CD4-positive, alpha-beta T cell (primary cell): ENCODE data around the gene SLC36A2. TPM values are rescaled to one million over a fixed set of nuclear protein-coding genes. Genes with fewer than 3 reads are reported as not detected.

ENCODE experiments used
- ATAC-seq: fragments of 200-7000 bp; cut with Tn5 transposase; one replicate; pipeline ENCODE4 v1.10.0; 2022; ENCODE audit warnings: mild to moderate bottlenecking; ENCODE audit not compliant: poor library complexity
- CTCF ChIA-PET: fragments of 350-600 bp; sonication (Branson Sonifier 250); formaldehyde crosslinking; loops from one replicate; lab custom pipeline; 2021; ENCODE audit warnings: antibody characterized with exemption, inconsistent platforms; lab: Charles Lee
- POLR2A ChIA-PET: fragments of 350-600 bp; sonication (Branson Sonifier 250); formaldehyde crosslinking; loops from one replicate; lab custom pipeline; 2021; ENCODE audit warnings: antibody characterized with exemption, inconsistent platforms; lab: Charles Lee
- DNase-seq, 14 experiments: peaks; one replicate each; pipeline ENCODE4 v3.0.0-alpha.2; 2013 to 2020; ENCODE audit warnings: mixed read lengths in 2 of 14
- H3K27ac ChIP-seq, 2 donors: one replicate each; pipeline versions ENCODE4 v1.5.1 to v1.7.0; 2013; ENCODE audit warnings: low read length in 2 of 2, low read depth in 1 of 2, mild to moderate bottlenecking in 1 of 2
- H3K27me3 ChIP-seq, 2 experiments: 1 replicate in 1 of 2; 2 replicates in 1 of 2; pipeline versions ENCODE4 v1.6.1 to v1.7.0; 2013; ENCODE audit warnings: low read length in 2 of 2, control low read depth in 1 of 2, mild to moderate bottlenecking in 1 of 2, moderate library complexity in 1 of 2; ENCODE audit not compliant: insufficient read depth in 2 of 2, control insufficient read depth in 1 of 2
- H3K36me3 ChIP-seq: one replicate; pipeline ENCODE4 v1.6.1; 2013; ENCODE audit warnings: low read length, control low read depth; ENCODE audit not compliant: insufficient read depth
- H3K4me1 ChIP-seq: one replicate; pipeline ENCODE4 v1.6.1; 2013; ENCODE audit warnings: low read length, control low read depth; ENCODE audit not compliant: insufficient read depth
- H3K4me3 ChIP-seq: one replicate; pipeline ENCODE4 v1.5.1; 2013; ENCODE audit warnings: mild to moderate bottlenecking, low read length, moderate library complexity
- H3K9me3 ChIP-seq, 2 experiments: 1 replicate in 1 of 2; 2 replicates in 1 of 2; pipeline versions ENCODE4 v1.6.1 to v1.7.0; 2013; ENCODE audit warnings: low read length in 2 of 2, mild to moderate bottlenecking in 2 of 2, control low read depth in 1 of 2, moderate library complexity in 1 of 2; ENCODE audit not compliant: control insufficient read depth in 1 of 2, insufficient read depth in 1 of 2
- H3K27ac Mint-ChIP-seq: one replicate; pipeline ENCODE4 v1.8.0; 2020; ENCODE audit warnings: mixed read lengths
- H3K27me3 Mint-ChIP-seq: one replicate; pipeline ENCODE4 v1.8.0; 2021; ENCODE audit warnings: mixed read lengths
- H3K36me3 Mint-ChIP-seq: one replicate; pipeline ENCODE4 v1.8.0; 2021; ENCODE audit warnings: low read depth, mixed read lengths
- H3K4me1 Mint-ChIP-seq: one replicate; pipeline ENCODE4 v1.8.0; 2021; ENCODE audit warnings: low read depth, mixed read lengths
- H3K4me3 Mint-ChIP-seq: one replicate; pipeline ENCODE4 v1.8.0; 2020; ENCODE audit warnings: mild to moderate bottlenecking, mixed read lengths
- H3K9me3 Mint-ChIP-seq: one replicate; pipeline ENCODE4 v1.8.0; 2020; ENCODE audit warnings: mixed read lengths
- CTCF ChIP-seq: fragments of 200-600 bp; IDR thresholded peaks from one replicate; pipeline ENCODE4 v1.8.0; 2022; ENCODE audit warnings: antibody characterized with exemption, mild to moderate bottlenecking
- intact Hi-C, 2 experiments: fragments of 100-400 bp; cut with DNase I in 1 of 2; cut with micrococcal nuclease in 1 of 2; formaldehyde crosslinking; loops; one replicate each; pipeline versions ENCODE4 v1.15.1 to v1.9.0; 2023 to 2025; cut with DNase I, micrococcal nuclease
- total RNA-seq, 174 experiments: library from RNA in 2 of 174; stranded (reverse) in 2 of 174; gene quantifications; one replicate each; pipeline ENCODE4 v1.2.3 and lab custom pipeline; 2021 to 2026

The SLC36A2 gene
- total RNA-seq, 2 experiments from 2014 or later, result not detected

- intact Hi-C loops, result no loop called here
- peaks cover 24% of the 10 kb centered on the region for H3K27me3 Mint-ChIP-seq
- no peak overlapping the region for H3K4me3 Mint-ChIP-seq
- ChIA-PET POLR2A (no interaction called here), CTCF (no interaction called here)
- no peak overlapping the region for H3K27ac Mint-ChIP-seq
- no peaks in the 10 kb centered on the region for H3K4me1 Mint-ChIP-seq
- no peak for TF ChIP-seq CTCF
- ATAC-seq (no peak), DNase-seq (no peak)
- H3K4me1 ChIP-seq, result no peaks in the 10 kb centered on the region
- H3K9me3 ChIP-seq, result peaks cover 13 to 35% of the 10 kb centered on the region in 2 experiments
- H3K36me3 Mint-ChIP-seq, result peaks cover 5% of the 10 kb centered on the region
- peaks cover 0 to 2% of the 10 kb centered on the region in 2 experiments for H3K27me3 ChIP-seq
- H3K4me3 ChIP-seq, result no peak overlapping the region
- H3K27ac ChIP-seq, result no peak overlapping the region
- H3K9me3 Mint-ChIP-seq, result peaks cover 26% of the 10 kb centered on the region
- H3K36me3 ChIP-seq, result no peaks in the 10 kb centered on the region
These were observed 15.6 kb upstream of the SLC36A2 start for GRCh38 chr5:151362970-151363369.

- Histone ChIP-seq H3K27ac (no peak overlapping the region), H3K4me3 (no peak overlapping the region), H3K27me3 (peaks cover 0 to 2% of the 10 kb centered on the region in 2 experiments), H3K9me3 (peaks cover 9 to 23% of the 10 kb centered on the region in 2 experiments), H3K36me3 (no peaks in the 10 kb centered on the region), H3K4me1 (no peaks in the 10 kb centered on the region)
- Mint-ChIP-seq H3K4me1 (no peaks in the 10 kb centered on the region), H3K27ac (no peak overlapping the region), H3K36me3 (no peaks in the 10 kb centered on the region), H3K27me3 (peaks cover 22% of the 10 kb centered on the region), H3K4me3 (no peak overlapping the region), H3K9me3 (peaks cover 13% of the 10 kb centered on the region)
- DNase-seq (no peak), ATAC-seq (no peak)
- CTCF ChIA-PET, result interaction anchor here (0.7 to 1.4 kb wide), 2 partner anchors 9 to 16 kb away, joined by 3 read pairs; no protein-coding TSS in a partner anchor
- intact Hi-C loops, result no loop called here
- POLR2A ChIA-PET, result interaction anchor here (0.7 kb wide), 1 partner anchor 25 kb away, joined by 3 read pairs; no protein-coding TSS in a partner anchor
- no peak for TF ChIP-seq CTCF
These were observed 12.0 kb upstream of the SLC36A2 start for GRCh38 chr5:151359391-151359790.

GRCh38 chr5:151357792-151358191, 10.4 kb upstream of the SLC36A2 start:
- Histone ChIP-seq H3K4me3 (no peak overlapping the region), H3K9me3 (peaks cover 5 to 15% of the 10 kb centered on the region in 2 experiments), H3K27ac (no peak overlapping the region), H3K4me1 (no peaks in the 10 kb centered on the region), H3K36me3 (no peaks in the 10 kb centered on the region), H3K27me3 (no peaks in the 10 kb centered on the region)
- H3K36me3 Mint-ChIP-seq, result no peaks in the 10 kb centered on the region
- CTCF ChIA-PET, result no interaction called here
- no peak for ATAC-seq
- H3K4me1 Mint-ChIP-seq, result no peaks in the 10 kb centered on the region
- intact Hi-C loops, result no loop called here
- H3K27me3 Mint-ChIP-seq, result peaks cover 18% of the 10 kb centered on the region
- no peak overlapping the region for H3K27ac Mint-ChIP-seq
- H3K9me3 Mint-ChIP-seq, result peaks cover 8% of the 10 kb centered on the region
- no peak for TF ChIP-seq CTCF
- no peak for DNase-seq
- H3K4me3 Mint-ChIP-seq, result no peak overlapping the region
- POLR2A ChIA-PET, result no interaction called here
